ENCODE results near the gene SURF4.

DNA sequence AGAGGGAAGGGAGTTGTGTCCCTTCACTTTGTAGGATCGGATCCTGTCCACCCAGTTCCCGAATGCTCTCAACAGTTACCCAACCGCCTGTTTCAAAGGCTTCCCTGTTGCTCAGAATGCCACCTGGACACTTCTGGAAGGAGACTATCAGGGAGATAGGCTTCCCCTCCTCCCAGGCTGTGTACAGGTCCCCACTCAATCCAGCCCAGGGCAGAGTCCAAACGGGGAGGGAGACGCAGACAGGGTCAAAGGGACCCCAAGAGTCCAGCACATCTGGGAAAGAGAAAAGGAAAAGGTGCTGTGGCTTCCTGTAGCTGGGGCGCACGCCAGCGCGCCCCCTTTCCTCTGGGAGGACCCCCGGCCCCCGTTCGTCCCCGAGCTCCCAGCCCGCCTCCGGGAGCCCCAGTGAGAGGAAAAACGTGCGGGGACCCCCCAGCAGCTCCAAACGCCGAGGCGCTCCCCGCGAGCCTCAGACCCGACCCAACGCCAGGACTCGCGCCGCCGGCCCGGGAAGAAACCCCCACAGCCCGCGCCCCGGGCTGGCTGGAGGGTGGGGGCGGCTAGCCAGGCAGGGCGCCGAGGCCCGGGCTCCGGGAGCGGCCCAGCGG, 640 bp downstream of the SURF4 start:
- TF ChIP-seq CTCF (IDR thresholded peaks at IDR 0.05) (no peak; the same call in 1 of the 2 replicates), JUN (CRISPR knock-in tag; IDR thresholded peaks at IDR 0.05) (no peak), NR1H2 (CRISPR knock-in tag; IDR thresholded peaks at IDR 0.05) (no peak), FOXJ3 (CRISPR knock-in tag; IDR thresholded peaks at IDR 0.05; ENCODE audit: borderline replicate concordance) (no peak), CREM (CRISPR knock-in tag; IDR thresholded peaks at IDR 0.05) (no peak), ATF1 (CRISPR knock-in tag; IDR thresholded peaks at IDR 0.05) (no peak), TP53 (CRISPR knock-in tag; IDR thresholded peaks at IDR 0.05) (no peak)
- TF ChIP-seq, protein P1, sequence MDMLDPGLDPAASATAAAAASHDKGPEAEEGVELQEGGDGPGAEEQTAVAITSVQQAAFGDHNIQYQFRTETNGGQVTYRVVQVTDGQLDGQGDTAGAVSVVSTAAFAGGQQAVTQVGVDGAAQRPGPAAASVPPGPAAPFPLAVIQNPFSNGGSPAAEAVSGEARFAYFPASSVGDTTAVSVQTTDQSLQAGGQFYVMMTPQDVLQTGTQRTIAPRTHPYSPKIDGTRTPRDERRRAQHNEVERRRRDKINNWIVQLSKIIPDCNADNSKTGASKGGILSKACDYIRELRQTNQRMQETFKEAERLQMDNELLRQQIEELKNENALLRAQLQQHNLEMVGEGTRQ (CRISPR knock-in tag; IDR thresholded peaks at IDR 0.05): no peak
- TF ChIP-seq, protein P2, sequence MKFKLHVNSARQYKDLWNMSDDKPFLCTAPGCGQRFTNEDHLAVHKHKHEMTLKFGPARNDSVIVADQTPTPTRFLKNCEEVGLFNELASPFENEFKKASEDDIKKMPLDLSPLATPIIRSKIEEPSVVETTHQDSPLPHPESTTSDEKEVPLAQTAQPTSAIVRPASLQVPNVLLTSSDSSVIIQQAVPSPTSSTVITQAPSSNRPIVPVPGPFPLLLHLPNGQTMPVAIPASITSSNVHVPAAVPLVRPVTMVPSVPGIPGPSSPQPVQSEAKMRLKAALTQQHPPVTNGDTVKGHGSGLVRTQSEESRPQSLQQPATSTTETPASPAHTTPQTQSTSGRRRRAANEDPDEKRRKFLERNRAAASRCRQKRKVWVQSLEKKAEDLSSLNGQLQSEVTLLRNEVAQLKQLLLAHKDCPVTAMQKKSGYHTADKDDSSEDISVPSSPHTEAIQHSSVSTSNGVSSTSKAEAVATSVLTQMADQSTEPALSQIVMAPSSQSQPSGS (CRISPR knock-in tag; IDR thresholded peaks at IDR 0.05; ENCODE audit: borderline replicate concordance, low read depth): no peak
- TF ChIP-seq, protein P3, sequence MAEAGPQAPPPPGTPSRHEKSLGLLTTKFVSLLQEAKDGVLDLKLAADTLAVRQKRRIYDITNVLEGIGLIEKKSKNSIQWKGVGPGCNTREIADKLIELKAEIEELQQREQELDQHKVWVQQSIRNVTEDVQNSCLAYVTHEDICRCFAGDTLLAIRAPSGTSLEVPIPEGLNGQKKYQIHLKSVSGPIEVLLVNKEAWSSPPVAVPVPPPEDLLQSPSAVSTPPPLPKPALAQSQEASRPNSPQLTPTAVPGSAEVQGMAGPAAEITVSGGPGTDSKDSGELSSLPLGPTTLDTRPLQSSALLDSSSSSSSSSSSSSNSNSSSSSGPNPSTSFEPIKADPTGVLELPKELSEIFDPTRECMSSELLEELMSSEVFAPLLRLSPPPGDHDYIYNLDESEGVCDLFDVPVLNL (CRISPR knock-in tag; IDR thresholded peaks at IDR 0.05; ENCODE audit: borderline replicate concordance, low read depth): no peak
- TF ChIP-seq, protein P4, sequence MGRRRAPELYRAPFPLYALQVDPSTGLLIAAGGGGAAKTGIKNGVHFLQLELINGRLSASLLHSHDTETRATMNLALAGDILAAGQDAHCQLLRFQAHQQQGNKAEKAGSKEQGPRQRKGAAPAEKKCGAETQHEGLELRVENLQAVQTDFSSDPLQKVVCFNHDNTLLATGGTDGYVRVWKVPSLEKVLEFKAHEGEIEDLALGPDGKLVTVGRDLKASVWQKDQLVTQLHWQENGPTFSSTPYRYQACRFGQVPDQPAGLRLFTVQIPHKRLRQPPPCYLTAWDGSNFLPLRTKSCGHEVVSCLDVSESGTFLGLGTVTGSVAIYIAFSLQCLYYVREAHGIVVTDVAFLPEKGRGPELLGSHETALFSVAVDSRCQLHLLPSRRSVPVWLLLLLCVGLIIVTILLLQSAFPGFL (CRISPR knock-in tag; IDR thresholded peaks at IDR 0.05; ENCODE audit: borderline replicate concordance): no peak
